K562 (cell line): Measurements from ENCODE around the gene USHBP1.

Experiments used
- MYBL2 ChIP-seq, 2 experiments: fragments of 450-650 bp in 1 of 2; sonication (generic) in 1 of 2; formaldehyde crosslinking in 1 of 2; IDR thresholded peaks; 2 replicates each; pipeline versions ENCODE4 v1.6.1 to v1.8.1; 2017 to 2022; ENCODE audit warnings: borderline replicate concordance in 1 of 2, inconsistent platforms in 1 of 2, low read depth in 1 of 2, mild to moderate bottlenecking in 1 of 2, missing genetic modification reagents in 1 of 2, moderate library complexity in 1 of 2
- NONO ChIP-seq, 2 experiments: fragments of 200-400 bp in 1 of 2; fragments of 450-650 bp in 1 of 2; formaldehyde crosslinking in 1 of 2; IDR thresholded peaks; 2 replicates each; pipeline ENCODE4 v1.6.1; 2017; ENCODE audit warnings: low read depth in 2 of 2, mild to moderate bottlenecking in 2 of 2, moderate library complexity in 2 of 2, low read length in 1 of 2
- POLR2AphosphoS5 ChIP-seq: IDR thresholded peaks from 2 replicates; pipeline ENCODE4 v1.6.1; 2011; ENCODE audit warnings: mild to moderate bottlenecking, low read depth, low read length, moderate library complexity; ENCODE audit not compliant: control insufficient read depth, insufficient read depth
- ZNF407 ChIP-seq: fragments of 450-650 bp; IDR thresholded peaks from 2 replicates; pipeline ENCODE4 v1.6.1; 2016; ENCODE audit warnings: low read depth

GRCh38 chr19:17229890-17230289 is 34.7 kb downstream of the USHBP1 start:
- TF ChIP-seq ZNF407 (no peak), NONO (IDR thresholded peaks at IDR 0.05; ENCODE audit: low read depth in 2 of 2, low read length in 1 of 2) (no peak), MYBL2 (IDR thresholded peaks at IDR 0.05; ENCODE audit: low read depth) (no peak), MYBL2 (CRISPR knock-in tag; IDR thresholded peaks at IDR 0.05; ENCODE audit: borderline replicate concordance) (no peak), POLR2AphosphoS5 (no peak)
